Mesendoderm (in vitro differentiated cells): ENCODE measurements around the gene MEIKIN.

Source experiments
- DNase-seq: peaks from one replicate; pipeline ENCODE4 v3.0.0; 2013
- H2AK5ac ChIP-seq: 2 replicates; pipeline ENCODE4 v1.6.1; 2013; ENCODE audit warnings: low read length, inconsistent platforms
- H2BK120ac ChIP-seq: 2 replicates; pipeline ENCODE4 v1.6.1; 2013; ENCODE audit warnings: low read depth, mild to moderate bottlenecking, low read length, moderate library complexity, mixed read lengths
- H2BK15ac ChIP-seq: replicated peaks from 2 replicates; pipeline ENCODE4 v1.6.1; 2013; ENCODE audit warnings: low read depth, mild to moderate bottlenecking, moderate library complexity
- H2BK5ac ChIP-seq: 2 replicates; pipeline ENCODE4 v1.6.1; 2013; ENCODE audit warnings: low read length, inconsistent platforms
- H3K18ac ChIP-seq: 2 replicates; pipeline ENCODE4 v1.6.1; 2013; ENCODE audit warnings: mild to moderate bottlenecking, low read length, mixed read lengths
- H3K23ac ChIP-seq: one replicate; pipeline ENCODE4 v1.6.1; 2013; ENCODE audit warnings: low read length
- H3K27ac ChIP-seq: 2 replicates; pipeline ENCODE4 v1.5.1; 2013; ENCODE audit warnings: low read depth, mild to moderate bottlenecking, inconsistent platforms, low read length, moderate library complexity
- H3K27me3 ChIP-seq: 2 replicates; pipeline ENCODE4 v1.6.1; 2013; ENCODE audit warnings: low read length, control low read depth, mild to moderate bottlenecking, inconsistent platforms; ENCODE audit not compliant: insufficient read depth, poor library complexity
- H3K36me3 ChIP-seq: 2 replicates; pipeline ENCODE4 v1.6.1; 2013; ENCODE audit warnings: low read length, inconsistent platforms; ENCODE audit not compliant: control insufficient read depth, insufficient read depth
- H3K4ac ChIP-seq: one replicate; pipeline ENCODE4 v1.6.1; 2013; ENCODE audit warnings: low read depth, mild to moderate bottlenecking, low read length, moderate library complexity
- H3K4me1 ChIP-seq: 2 replicates; pipeline ENCODE4 v1.6.1; 2013; ENCODE audit warnings: low read depth, low read length, inconsistent platforms; ENCODE audit not compliant: control insufficient read depth
- H3K4me2 ChIP-seq: 2 replicates; pipeline ENCODE4 v1.6.1; 2013; ENCODE audit warnings: low read length
- H3K4me3 ChIP-seq: 2 replicates; pipeline ENCODE4 v1.5.1; 2013; ENCODE audit warnings: mild to moderate bottlenecking, low read length
- H3K56ac ChIP-seq: one replicate; pipeline ENCODE4 v1.6.1; 2013; ENCODE audit warnings: low read length
- H3K79me1 ChIP-seq: 2 replicates; pipeline ENCODE4 v1.6.1; 2013; ENCODE audit warnings: low read length, inconsistent platforms
- H3K79me2 ChIP-seq: 2 replicates; pipeline ENCODE4 v1.6.1; 2013; ENCODE audit warnings: mild to moderate bottlenecking, low read length; ENCODE audit not compliant: control insufficient read depth, insufficient read depth
- H3K9ac ChIP-seq: 2 replicates; pipeline ENCODE4 v1.6.1; 2013; ENCODE audit warnings: low read length, inconsistent platforms
- H4K5ac ChIP-seq: one replicate; pipeline ENCODE4 v1.6.1; 2013; ENCODE audit warnings: low read length
- H4K8ac ChIP-seq: one replicate; pipeline ENCODE4 v1.6.1; 2013; ENCODE audit warnings: low read depth, mild to moderate bottlenecking, control low read depth, low read length, moderate library complexity
- WGBS: extraction: QIAGEN DNeasy Blood & Tissue Kit; methylation state at CpG from one replicate; pipeline ENCODE4 v1.1.7; 2013; ENCODE audit warnings: low lambda C conversion rate, missing lambda C conversion rate; ENCODE audit not compliant: insufficient coverage; ENCODE audit errors: extremely low coverage; 5-methylcytosine and 5-hydroxymethylcytosine counted together

MEIKIN gene

GRCh38 chr5:131991593-131992324 is 46.3 kb upstream of the MEIKIN start:
- Histone ChIP-seq H3K4me2 (no peak overlapping the region), H3K27ac (no peak overlapping the region), H3K4me1 (peaks cover 3% of the 10 kb centered on the region), H3K18ac (no peak overlapping the region), H3K79me1 (no peaks in the 10 kb centered on the region), H4K8ac (no peak overlapping the region), H3K56ac (no peak overlapping the region), H2BK120ac (no peak overlapping the region), H3K79me2 (no peaks in the 10 kb centered on the region), H3K4ac (no peak overlapping the region), H4K5ac (no peak overlapping the region), H2BK15ac (no peak overlapping the region), H3K36me3 (no peaks in the 10 kb centered on the region), H3K9ac (no peak overlapping the region), H3K4me3 (no peak overlapping the region), H3K23ac (no peak overlapping the region), H2BK5ac (no peak overlapping the region), H3K27me3 (no peaks in the 10 kb centered on the region), H2AK5ac (no peak overlapping the region)
- WGBS: no CpG with 5 or more reads among the region's 10 CpGs
- DNase-seq: no peak

DNA sequence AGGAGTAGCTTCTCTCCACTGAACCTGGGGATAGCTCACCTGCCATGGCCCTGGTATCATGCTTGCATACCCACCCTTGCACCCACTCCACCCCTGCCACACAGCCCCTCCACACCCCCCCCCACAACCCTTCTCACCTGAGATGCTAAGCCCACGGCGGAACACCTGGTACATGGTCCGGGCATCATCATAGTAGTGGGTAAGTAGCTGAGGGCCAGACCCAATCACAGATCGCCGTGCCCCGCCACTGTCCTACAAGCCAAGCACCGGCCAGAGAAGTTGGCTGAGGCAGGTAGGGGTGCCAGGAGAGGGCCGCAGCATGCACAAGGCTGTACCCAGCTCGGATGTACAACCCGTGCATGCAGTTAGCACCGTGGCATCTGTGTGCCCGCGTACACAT is 45.3 kb upstream of the MEIKIN start:
- Histone ChIP-seq H3K27me3 (no peaks in the 10 kb centered on the region), H3K4me1 (peaks cover 3% of the 10 kb centered on the region), H3K4me2 (no peak overlapping the region), H4K5ac (no peak overlapping the region), H3K4me3 (no peak overlapping the region), H3K18ac (no peak overlapping the region), H3K27ac (no peak overlapping the region), H4K8ac (no peak overlapping the region), H2BK15ac (no peak overlapping the region), H3K79me2 (no peaks in the 10 kb centered on the region), H2AK5ac (no peak overlapping the region), H3K23ac (no peak overlapping the region), H3K36me3 (no peaks in the 10 kb centered on the region), H2BK5ac (no peak overlapping the region), H3K4ac (no peak overlapping the region), H2BK120ac (no peak overlapping the region), H3K56ac (no peak overlapping the region), H3K79me1 (no peaks in the 10 kb centered on the region), H3K9ac (no peak overlapping the region)
- DNase-seq: no peak
- no CpG with 5 or more reads among the region's 13 CpGs for WGBS

GRCh38 chr5:131988601-131989000 is 43.1 kb upstream of the MEIKIN start:
- Histone ChIP-seq H3K4me2 (no peak overlapping the region), H3K56ac (no peak overlapping the region), H3K4me3 (no peak overlapping the region), H3K4ac (no peak overlapping the region), H2BK15ac (no peak overlapping the region), H3K27me3 (no peaks in the 10 kb centered on the region), H3K18ac (no peak overlapping the region), H2AK5ac (no peak overlapping the region), H2BK120ac (no peak overlapping the region), H3K79me2 (no peaks in the 10 kb centered on the region), H2BK5ac (no peak overlapping the region), H4K5ac (no peak overlapping the region), H3K27ac (no peak overlapping the region), H3K23ac (no peak overlapping the region), H3K9ac (no peak overlapping the region), H3K4me1 (no peaks in the 10 kb centered on the region), H3K36me3 (no peaks in the 10 kb centered on the region), H3K79me1 (no peaks in the 10 kb centered on the region), H4K8ac (no peak overlapping the region)
- WGBS: no CpG with 5 or more reads among the region's 6 CpGs
- DNase-seq: no peak

- H3K27me3 ChIP-seq: no peaks in the 10 kb centered on the region
- H3K79me1 ChIP-seq: no peaks in the 10 kb centered on the region
- H3K4me3 ChIP-seq: no peak overlapping the region
- no peak overlapping the region for H2BK15ac ChIP-seq
- no CpG with 5 or more reads among the region's 3 CpGs for WGBS
- DNase-seq: no peak
- H3K36me3 ChIP-seq: no peaks in the 10 kb centered on the region
- no peak overlapping the region for H4K8ac ChIP-seq
- no peaks in the 10 kb centered on the region for H3K4me1 ChIP-seq
- no peak overlapping the region for H3K23ac ChIP-seq
- H3K4me2 ChIP-seq: no peak overlapping the region
- H3K56ac ChIP-seq: no peak overlapping the region
- H2BK5ac ChIP-seq: no peak overlapping the region
- no peak overlapping the region for H3K4ac ChIP-seq
- no peaks in the 10 kb centered on the region for H3K79me2 ChIP-seq
- H3K27ac ChIP-seq: no peak overlapping the region
- no peak overlapping the region for H3K9ac ChIP-seq
- H2BK120ac ChIP-seq: no peak overlapping the region
- H2AK5ac ChIP-seq: no peak overlapping the region
- H3K18ac ChIP-seq: no peak overlapping the region
- H4K5ac ChIP-seq: no peak overlapping the region
These were observed 41.8 kb upstream of the MEIKIN start for GRCh38 chr5:131987251-131987650.

DNA sequence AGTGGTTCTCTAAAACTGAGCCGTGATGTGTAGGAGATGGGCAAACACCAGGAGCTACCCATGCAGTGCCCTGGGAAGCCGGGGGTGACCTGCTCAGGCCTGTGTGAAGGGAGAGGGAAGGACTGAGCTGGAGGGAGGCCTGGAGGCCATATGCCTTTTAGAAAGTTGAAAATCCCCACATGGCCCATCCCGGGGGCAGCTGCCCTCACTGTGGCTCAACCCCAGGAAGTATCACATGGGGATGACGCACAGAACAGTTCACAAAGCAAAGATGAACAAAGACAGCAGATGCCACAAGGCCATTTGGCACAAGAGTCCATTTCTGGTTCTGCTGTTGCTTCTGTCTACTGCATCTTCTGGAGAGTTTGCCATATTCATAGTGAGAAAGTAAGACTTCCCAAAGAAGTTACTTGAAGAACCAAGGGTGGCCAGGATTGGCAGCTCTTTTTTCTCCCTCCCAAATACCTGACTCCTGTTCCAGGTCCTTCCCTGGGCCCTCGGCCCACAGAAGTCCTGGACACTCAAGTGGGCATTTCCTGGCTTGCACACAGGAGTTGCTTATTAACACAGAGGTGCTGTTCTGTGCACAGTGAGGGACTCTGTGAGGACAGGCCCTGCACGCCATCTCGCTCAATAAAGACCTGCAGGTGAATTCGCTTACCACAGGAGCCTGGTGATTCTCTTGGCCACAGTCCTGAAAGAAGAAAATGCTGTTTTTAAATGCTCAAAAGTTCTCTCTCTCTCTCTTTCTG is 40.9 kb upstream of the MEIKIN start:
- H3K4me2 ChIP-seq: no peak overlapping the region
- no CpG with 5 or more reads among the region's 8 CpGs for WGBS

More for the DNA sequence above, 40.9 kb upstream of the MEIKIN start:
- no peaks in the 10 kb centered on the region for H3K36me3 ChIP-seq
- H3K4ac ChIP-seq: no peak overlapping the region
- no peaks in the 10 kb centered on the region for H3K27me3 ChIP-seq
- H3K79me1 ChIP-seq: no peaks in the 10 kb centered on the region
- no peak overlapping the region for H4K5ac ChIP-seq
- H3K4me1 ChIP-seq: no peaks in the 10 kb centered on the region
- DNase-seq: no peak
- H3K4me3 ChIP-seq: no peak overlapping the region
- H3K27ac ChIP-seq: no peak overlapping the region
- H3K56ac ChIP-seq: no peak overlapping the region
- H3K23ac ChIP-seq: no peak overlapping the region
- no peak overlapping the region for H2AK5ac ChIP-seq
- no peak overlapping the region for H2BK5ac ChIP-seq
- H4K8ac ChIP-seq: no peak overlapping the region
- H2BK15ac ChIP-seq: no peak overlapping the region
- no peak overlapping the region for H3K18ac ChIP-seq
- no peak overlapping the region for H2BK120ac ChIP-seq
- no peak overlapping the region for H3K9ac ChIP-seq
- no peaks in the 10 kb centered on the region for H3K79me2 ChIP-seq
